SK-N-SH treated with all-trans-retinoic acid at 6 μM for 48 hours (cell line): Measurements from ENCODE around the gene MOGAT3.

Experiments used
- ATAC-seq: fragments of 200-7000 bp; cut with Tn5 transposase; 3 replicates; pipeline ENCODE4 v1.9.1; 2020; ENCODE audit warnings: mild to moderate bottlenecking, moderate library complexity
- BACH2 ChIP-seq: fragments of 250-450 bp; sonication (Bioruptor Pico); IDR thresholded peaks from 2 replicates; pipeline ENCODE4 v1.9.0; 2021; ENCODE audit warnings: mild to moderate bottlenecking, borderline replicate concordance
- CSDC2 ChIP-seq: fragments of 250-450 bp; sonication (Bioruptor Pico); IDR thresholded peaks from 2 replicates; pipeline ENCODE4 v1.5.0; 2020; ENCODE audit warnings: mild to moderate bottlenecking, moderate library complexity
- PATZ1 ChIP-seq: fragments of 250-450 bp; sonication (Bioruptor Pico); IDR thresholded peaks from 2 replicates; pipeline ENCODE4 v1.8.0; 2020; ENCODE audit warnings: mild to moderate bottlenecking, moderate library complexity, borderline replicate concordance
- POU6F1 ChIP-seq: fragments of 250-450 bp; sonication (Bioruptor Pico); IDR thresholded peaks from 2 replicates; pipeline ENCODE4 v1.8.0; 2021; ENCODE audit warnings: low read depth, mild to moderate bottlenecking, moderate library complexity, borderline replicate concordance
- PPARA ChIP-seq: fragments of 250-450 bp; sonication (Bioruptor Pico); IDR thresholded peaks from 2 replicates; pipeline ENCODE4 v1.5.0; 2020; ENCODE audit warnings: mild to moderate bottlenecking, borderline replicate concordance
- RARB ChIP-seq: fragments of 250-450 bp; sonication (Bioruptor Pico); IDR thresholded peaks from 2 replicates; pipeline ENCODE4 v1.8.0; 2021; ENCODE audit warnings: mild to moderate bottlenecking, moderate library complexity
- SNAI2 ChIP-seq: fragments of 250-450 bp; sonication (Bioruptor Pico); IDR thresholded peaks from 2 replicates; pipeline ENCODE4 v1.5.0; 2020; ENCODE audit warnings: mild to moderate bottlenecking, moderate library complexity
- TCF4 ChIP-seq: fragments of 250-450 bp; sonication (Bioruptor Pico); IDR thresholded peaks from 2 replicates; pipeline ENCODE4 v1.8.0; 2021; ENCODE audit warnings: mild to moderate bottlenecking, moderate library complexity, borderline replicate concordance
- TSHZ2 ChIP-seq: fragments of 250-450 bp; sonication (Bioruptor Pico); IDR thresholded peaks from 2 replicates; pipeline ENCODE4 v1.5.0; 2020; ENCODE audit warnings: mild to moderate bottlenecking, moderate library complexity
- ZC3H10 ChIP-seq: fragments of 250-450 bp; sonication (Bioruptor Pico); IDR thresholded peaks from 2 replicates; pipeline ENCODE4 v1.5.1; 2021; ENCODE audit warnings: mild to moderate bottlenecking, moderate library complexity
- ZFP30 ChIP-seq: fragments of 450-650 bp; formaldehyde crosslinking; IDR thresholded peaks from 2 replicates; pipeline ENCODE4 v1.5.0; 2022; ENCODE audit warnings: mild to moderate bottlenecking, moderate library complexity
- ZNF565 ChIP-seq: fragments of 450-650 bp; formaldehyde crosslinking; conservative IDR thresholded peaks from 2 replicates; pipeline ENCODE4 v1.5.0; 2020; ENCODE audit warnings: low read depth, mild to moderate bottlenecking, moderate library complexity
- ZNF8 ChIP-seq: fragments of 450-650 bp; formaldehyde crosslinking; IDR thresholded peaks from 2 replicates; pipeline ENCODE4 v1.5.0; 2020; ENCODE audit warnings: mild to moderate bottlenecking, moderate library complexity

MOGAT3 gene

GRCh38 chr7:101151908-101152651 lies 48.8 kb downstream of the MOGAT3 start:
- TF ChIP-seq TCF4 (no peak), PPARA (CRISPR knock-in tag) (no peak), ZNF8 (CRISPR knock-in tag) (no peak), ZFP30 (CRISPR knock-in tag) (no peak), CSDC2 (CRISPR knock-in tag) (no peak), POU6F1 (CRISPR knock-in tag) (no peak), ZNF565 (CRISPR knock-in tag) (no peak), SNAI2 (CRISPR knock-in tag) (no peak), ZC3H10 (CRISPR knock-in tag) (no peak), BACH2 (CRISPR knock-in tag) (no peak), RARB (CRISPR knock-in tag) (no peak), TSHZ2 (no peak), PATZ1 (CRISPR knock-in tag) (no peak)
- ATAC-seq, result no peak
